HG03039 (cell line): ENCODE results near the gene PPID.
A peak's percentile ranks its signal among the peaks of the same experiment; 100 is the strongest.
"Not testable (repeated sequence)": the region's sequence is repeated elsewhere in the genome, so short reads cannot be mapped to it uniquely, and the experiment has no call there.

Source experiments
- ATAC-seq: cut with Tn5 transposase; IDR thresholded peaks from one replicate; pipeline ENCODE4 v1.9.1; 2021; ENCODE audit warnings: mild to moderate bottlenecking, moderate library complexity; ENCODE audit not compliant: unreplicated experiment

The PPID gene

DNA sequence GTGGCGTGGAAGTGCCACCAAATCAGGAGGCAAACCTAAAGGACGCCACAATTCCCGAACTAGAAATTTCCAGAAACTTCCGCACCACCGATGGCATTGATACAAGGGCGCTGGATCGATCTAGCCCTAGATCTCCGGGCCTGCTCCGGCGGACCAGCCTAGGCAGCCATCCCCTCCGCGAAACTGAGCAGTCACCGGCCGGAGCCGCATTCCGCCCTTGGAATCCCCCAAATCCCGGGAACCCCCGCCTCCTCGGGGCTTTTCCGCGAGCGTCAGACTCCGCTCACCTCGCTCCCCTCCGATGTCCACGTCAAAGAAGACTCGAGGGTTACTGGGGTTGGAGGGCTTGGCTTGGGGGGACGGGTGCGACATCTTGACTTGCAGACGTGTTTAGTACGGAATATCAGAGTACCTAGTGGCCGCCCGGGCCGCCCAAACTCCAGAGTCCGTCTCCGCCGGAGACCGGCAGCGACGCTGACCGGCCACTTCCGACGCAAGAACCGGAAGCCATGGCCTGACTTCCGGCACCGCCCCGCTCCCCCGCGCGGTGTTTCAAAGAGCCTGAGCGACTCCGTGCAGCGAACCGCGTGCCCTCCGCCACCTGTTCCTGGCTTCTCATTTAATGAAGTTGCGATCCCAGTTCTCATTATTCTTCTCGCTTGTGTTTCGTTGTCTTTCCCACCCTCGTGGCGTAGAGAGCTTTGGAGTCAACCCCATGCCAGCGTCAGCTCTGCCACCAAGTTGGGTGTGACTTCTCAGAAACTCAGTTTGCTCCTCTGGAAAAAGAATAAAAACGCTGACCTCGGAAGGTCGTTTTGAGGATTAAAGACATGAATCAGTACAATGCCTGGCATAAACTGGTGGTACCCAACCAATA lies at the start of gene PPID:
Gene PPID, minus strand, starts transcription at position 480 of the 877 bp plus-strand sequence. Its CDS starts 108 bp downstream, at position 372.
- peak; percentile 97 for ATAC-seq

DNA sequence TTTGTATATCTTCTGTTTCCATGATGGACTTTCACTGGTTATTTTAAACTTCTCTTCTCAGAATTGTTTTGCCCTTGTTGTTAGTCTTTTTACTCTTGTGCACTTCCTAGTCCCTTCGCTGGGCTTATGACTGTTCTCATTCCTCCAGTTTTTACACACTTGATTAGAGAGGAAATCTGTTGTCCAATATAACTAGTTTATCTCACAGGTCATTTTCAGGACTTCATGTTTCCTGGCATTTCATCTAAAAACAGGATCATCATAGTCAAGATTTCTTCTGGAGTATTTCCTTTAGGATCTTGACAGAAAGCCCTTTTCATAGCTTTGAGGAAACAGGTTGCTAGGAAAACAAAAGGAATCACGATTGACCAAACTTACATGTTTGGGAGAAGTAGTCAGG lies 48.6 kb upstream of the PPID start:
- no peak for ATAC-seq

DNA sequence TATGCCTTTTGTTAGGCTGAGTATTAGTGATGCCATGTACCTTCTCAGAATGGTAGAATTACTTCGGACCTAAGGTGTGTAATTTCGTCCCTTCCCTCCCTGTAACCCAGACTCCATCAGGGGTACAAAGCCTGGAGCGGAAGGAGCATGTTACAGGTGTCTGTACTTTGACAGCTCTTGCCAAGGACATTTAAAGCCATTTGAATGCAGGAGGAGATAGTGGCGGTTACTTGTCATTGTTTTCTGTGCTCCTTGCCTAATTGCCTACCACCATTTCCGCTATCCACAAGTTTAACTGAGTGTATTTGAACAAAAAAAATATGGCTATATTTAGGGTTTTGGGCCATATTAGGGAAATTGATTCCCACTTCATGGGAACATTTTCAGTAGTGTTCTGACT lies 47.5 kb upstream of the PPID start:
- no peak for ATAC-seq

DNA sequence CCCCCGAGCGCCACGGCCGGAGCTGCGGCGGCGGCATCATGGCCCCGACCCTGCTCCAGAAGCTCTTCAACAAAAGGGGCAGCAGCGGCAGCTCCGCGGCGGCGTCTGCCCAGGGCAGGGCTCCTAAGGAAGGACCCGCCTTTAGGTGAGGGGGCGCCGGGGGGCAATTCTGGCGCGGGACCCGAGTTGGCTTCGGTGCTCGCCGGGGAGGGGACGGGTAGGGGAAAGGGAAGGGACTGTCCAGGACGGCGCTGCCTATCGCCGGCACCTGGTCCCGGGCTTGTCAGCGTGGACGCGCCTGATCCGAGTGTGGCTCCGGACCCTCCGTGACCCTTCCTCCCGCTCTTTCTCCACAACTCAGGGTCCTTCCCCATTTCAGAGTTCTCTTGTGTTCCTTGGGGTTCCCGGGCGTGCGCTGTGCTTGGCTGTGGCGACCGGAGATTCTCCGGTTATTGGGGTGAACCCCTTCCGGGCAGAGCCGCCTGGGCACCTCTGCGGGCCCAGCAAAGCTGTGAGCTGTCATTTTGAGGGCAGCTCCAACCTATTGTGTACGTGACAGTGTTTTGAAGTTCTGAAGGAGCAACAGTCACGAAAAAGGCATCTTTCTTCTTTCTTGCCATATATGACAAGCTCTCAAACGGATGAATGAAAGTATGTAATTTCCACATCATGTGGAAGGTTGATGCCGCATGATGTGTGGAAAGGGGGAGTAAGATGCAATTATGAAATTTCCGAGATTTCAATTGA lies 46.2 kb upstream of the PPID start:
- ATAC-seq: peak; percentile 22

DNA sequence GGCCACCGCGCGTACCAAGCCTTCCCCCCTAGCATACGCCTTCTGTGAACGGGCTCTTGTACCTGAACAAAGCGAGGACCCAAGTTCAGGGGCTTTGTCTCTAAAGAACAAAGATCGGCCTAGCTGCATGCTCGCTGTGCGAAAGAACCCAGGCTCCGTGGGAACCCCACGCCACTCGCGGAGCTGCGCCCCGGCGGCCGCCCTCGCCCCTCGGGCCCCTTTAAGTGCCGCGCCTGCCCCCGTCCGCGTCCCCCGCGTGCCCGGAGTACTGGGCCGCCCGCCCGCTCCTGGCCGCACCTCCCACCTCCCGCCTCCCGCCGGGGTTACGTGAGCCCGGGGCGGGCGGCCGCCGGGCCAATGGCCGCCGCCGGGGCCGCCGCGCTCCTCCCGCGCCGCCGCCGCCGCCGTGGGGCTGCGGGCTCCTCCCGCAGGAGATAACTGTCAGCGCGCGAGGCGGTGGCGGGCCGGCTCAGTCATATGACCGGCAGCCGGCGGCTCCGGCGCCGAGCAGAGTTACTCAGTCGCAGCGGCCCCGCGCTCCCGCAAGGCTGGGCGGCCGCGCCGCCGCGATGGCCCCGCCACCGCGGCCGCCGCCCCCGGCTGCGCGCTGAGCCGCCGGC lies 45.5 kb upstream of the PPID start, which contains the start of gene FNIP2:
Gene FNIP2, plus strand, starts transcription at position 472 of the 620 bp plus-strand sequence. CDS start 187 bp downstream, outside the sequence.
- peak; percentile 87 for ATAC-seq

DNA sequence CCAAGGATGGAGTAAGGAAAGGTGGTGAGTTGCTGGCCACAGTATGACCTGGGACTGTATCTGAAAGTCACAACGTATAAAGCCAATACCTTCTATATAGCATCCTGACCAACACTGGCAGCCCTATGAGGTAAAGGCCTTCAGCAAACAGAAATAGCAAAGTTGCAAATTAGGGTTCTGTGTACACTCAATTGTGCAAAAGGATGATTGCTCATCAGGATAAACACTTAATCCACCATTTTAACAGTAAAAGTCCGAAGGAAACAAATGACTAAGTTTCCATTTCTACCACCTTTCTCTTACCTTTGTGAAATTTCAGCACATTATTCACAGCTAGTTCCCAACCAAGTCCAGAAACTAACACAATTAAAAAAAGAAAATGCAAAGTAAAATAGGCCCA lies 44.3 kb upstream of the PPID start:
- ATAC-seq: no peak

DNA sequence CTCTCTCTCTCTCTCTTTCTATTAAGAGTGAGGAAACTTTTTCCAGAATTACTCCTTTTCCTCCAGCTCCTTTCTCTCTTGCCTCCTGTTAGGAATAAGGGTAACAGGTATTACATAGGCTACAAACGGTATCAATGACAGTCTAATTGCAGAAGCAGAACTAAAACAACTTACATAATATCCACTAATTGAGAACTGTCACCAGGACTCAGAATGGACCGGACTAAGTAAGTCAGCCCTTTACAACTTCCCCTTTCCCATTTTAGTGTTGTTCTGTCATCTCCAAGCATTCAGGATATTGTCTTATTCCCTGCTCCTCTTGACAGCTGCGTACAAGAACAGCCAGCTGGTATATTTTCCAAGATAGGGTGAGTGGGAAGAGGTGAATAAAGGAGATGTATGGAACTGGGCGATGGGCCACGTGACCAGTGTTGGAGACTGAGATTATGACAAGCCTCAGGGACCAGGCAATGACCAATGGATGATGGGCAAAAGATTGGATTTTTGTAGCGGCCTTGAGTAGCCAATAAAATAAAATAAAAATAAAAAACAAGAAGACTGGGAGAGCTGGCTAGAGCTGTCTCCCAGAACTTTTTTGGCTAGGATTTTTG lies 43.3 kb upstream of the PPID start:
- ATAC-seq: no peak

DNA sequence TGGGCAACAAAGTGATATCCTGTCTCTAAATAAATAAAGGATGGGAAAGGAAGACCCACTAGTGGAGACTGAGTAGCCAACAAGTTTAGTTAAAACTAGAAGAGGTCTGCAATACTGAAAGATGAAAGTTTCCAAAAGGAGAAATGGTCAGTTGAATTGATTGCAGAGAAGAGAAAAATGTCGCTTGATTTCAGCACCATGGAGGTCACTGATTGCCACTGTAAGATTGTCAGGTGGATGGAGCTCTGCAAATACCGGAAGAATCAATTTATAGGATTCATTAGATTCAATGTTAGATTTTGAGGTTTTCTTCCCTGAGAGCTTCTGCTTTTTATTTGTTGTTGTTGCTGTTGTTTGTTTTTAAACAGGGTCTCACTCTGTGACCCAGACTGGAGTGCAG lies 40.3 kb upstream of the PPID start:
- no peak for ATAC-seq

DNA sequence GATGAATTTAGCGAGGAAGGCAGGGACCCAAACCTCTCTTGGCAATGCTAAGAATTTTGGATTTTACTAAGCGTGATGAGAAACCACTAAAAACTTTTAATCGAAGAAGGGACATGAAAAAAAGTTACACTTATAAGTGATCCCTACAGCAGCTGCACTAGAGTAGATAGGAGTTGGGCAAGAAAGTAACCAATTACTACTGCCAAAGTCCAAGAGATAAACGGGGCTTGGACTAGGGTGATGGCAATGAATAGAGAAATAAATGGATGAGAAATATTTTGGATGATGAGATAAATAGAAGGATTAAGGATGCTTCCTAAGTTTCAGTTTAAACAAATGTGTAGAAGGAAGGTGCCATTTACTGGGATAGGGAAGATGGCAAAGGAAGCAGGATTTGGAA lies 39.4 kb upstream of the PPID start:
- no peak for ATAC-seq

DNA sequence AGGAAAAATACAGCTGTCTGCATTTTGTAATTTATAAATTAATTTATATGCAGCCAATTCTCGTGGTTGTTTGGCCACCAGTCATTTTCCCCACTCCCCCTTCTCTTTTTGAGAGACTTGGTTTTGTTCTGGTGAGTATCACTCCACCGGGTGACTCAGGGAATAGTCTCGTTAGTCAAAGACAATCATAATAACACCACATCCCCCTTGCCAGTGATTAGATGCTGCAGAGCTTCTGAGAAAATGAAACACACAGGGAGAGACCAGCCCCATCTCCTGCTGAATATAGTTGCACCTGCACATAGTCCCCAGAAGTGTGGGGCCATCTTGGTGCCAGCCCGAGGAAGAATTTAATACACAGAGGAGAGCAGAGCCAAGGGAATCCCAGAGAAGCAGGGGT lies 37.7 kb upstream of the PPID start:
- no peak for ATAC-seq

DNA sequence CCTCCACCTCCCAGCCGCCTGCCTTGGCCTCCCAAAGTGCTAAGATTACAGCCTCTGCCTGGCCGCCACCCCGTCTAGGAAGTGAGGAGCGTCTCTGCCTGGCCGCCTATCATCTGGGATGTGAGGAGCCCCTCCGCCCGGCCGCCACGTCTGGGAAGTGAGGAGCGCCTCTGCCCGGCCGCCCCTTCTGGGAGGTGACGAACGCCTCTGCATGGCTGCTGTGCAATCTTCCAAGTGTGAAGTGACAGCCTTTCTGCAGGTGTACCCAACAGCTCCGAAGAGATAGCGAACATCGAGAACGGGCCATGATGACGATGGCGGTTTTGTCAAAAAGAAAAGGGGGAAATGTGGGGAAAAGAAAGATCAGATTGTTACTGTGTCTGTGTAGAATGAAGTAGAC lies 36.3 kb upstream of the PPID start:
- ATAC-seq: not testable (repeated sequence)

DNA sequence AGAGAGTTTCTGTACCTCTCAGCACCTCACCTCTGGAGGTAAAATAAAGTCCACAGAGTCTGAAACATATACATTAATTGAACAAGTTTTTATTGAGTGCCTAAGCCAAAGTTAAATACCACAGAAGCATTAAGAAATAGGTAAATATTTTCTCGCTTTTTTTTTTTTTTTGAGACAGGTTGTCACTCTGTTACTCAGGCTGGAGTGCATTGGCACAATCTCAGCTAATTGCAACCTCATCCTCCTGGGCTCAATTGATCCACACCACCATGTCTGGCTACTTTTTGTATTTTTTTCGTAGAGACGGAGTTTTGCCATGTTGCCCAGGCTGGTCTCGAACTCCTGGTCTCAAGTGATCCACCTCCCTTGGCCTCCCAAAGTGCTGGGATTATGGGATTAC lies 35.5 kb upstream of the PPID start:
- no peak for ATAC-seq

DNA sequence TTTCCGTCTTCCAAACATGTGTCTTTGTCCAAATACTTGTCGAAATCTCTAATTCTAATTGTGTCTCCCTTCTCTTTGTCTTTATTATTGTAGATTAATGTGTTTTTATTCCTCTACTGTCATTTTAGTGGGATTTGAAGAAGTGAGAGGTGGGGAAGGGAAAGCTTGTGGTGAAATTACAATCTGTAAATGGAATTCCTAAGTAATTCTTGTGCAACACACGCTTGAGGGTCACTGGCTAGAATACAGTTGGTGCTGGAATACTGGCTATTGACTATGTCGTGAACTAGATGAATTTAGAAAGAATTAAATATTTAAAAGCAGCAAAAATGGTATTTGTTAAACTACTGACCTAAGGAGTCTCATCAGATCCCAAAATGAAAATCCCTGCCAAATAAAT lies 34.9 kb upstream of the PPID start:
- ATAC-seq: no peak

DNA sequence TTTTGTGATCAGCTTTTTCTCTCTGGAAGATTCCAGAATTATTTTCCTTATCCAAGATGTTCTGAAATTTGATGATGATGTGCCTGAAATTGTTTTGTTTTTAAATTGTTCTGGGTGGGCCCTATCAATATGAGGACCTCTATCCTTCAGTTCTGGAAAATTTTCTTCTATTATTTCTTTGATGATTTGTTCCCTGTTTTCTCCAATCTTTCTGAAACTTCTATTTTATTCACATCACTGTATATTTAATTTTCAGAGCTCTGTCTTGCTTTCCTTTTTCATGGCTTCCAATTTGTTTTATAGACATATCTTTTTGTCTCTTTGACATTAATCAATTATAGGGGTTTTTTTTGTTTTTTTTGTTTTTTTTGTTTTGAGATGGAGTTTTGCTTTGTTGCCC lies 33.4 kb upstream of the PPID start:
- no peak for ATAC-seq

DNA sequence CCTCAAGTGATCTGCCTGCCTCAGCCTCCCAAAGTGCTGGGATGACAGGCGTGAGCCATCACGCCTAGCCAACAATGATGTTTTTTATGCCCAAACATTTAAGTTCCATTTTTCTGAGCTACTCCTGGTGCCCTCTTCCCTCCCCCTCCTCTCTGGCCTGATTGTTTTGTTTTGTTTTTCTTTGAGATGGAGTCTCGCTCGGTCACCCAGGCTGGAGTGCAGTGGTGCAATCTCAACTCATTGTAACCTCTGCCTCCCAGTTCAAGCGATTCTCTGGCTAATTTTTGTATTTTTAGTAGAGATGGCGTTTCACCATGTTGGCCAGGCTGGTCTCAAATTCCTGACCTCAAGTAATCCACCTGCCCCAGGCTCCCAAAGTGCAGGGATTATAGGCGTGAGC lies 32.6 kb upstream of the PPID start:
- ATAC-seq: not testable (repeated sequence)

DNA sequence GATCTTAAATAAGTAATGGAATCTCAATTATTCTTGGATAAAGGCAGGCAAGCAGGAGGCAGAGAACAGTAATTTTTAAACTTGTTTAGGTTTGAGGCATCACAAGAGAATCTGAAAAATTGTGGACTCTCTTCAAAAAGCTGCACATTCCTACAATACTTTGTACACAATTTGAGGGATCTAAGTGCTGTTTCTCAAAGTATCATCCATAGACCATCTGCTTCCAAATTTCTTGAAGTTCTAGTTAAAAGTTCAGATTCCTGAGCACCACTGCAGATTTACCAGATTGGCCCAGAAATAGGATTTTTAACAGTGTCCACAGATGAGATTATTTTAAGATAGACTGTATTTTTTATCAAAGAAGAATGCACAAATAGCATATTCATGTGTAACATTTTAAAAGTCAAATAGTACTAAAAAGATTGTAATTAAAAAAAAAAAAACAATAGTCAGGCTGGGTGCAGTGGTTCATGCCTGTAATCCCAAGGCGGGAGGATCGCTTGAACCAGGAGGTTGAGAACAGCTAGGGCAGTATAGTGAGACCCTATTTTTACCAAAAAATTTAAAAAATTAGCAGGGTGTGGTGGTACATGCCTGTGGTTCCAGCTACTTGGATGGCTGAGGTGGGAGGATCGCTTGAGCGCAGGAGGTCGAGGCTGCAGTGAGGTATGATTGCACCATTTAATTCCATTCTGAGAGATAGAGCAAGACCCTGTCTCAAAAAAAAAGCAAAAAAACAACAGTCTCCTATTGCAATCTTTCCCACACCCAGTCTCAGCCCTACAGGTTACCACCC lies 31.4 kb upstream of the PPID start:
- no peak for ATAC-seq

DNA sequence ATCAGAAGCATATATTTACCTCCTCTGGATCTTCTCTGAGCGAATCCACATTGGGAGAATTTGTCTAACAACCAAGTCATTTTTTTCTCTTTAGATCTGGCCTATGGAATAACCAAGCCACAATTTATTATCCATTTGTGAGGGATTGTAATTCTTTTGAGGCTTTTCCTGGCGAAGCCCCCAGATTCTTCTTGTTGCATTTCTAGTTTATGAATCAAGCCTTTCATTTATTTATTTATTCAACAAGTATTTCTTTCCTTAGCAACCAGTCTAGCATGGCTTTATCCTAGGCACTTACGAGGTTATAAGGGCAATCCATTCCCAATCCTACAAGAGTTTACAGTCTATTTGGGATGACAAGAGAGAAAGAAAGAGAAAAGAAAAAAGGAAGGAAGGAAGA lies 27.2 kb upstream of the PPID start:
- no peak for ATAC-seq

DNA sequence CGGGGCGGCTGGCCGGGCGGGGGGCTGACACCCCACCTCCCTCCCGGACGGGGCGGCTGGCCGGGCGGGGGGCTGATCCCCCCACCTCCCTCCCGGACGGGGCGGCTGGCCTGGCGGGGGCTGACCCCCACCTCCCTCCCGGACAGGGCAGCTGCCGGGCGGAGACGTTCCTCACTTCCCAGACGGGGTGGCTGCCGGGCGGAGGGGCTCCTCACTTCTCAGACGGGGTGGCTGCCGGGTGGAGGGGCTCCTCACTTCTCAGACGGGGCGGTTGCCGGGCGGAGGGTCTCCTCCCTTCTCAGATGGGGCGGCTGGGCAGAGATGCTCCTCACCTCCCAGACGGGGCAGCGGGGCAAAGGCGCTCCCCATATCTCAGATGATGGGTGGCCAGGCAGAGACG lies 23.3 kb upstream of the PPID start:
- ATAC-seq: not testable (repeated sequence)

DNA sequence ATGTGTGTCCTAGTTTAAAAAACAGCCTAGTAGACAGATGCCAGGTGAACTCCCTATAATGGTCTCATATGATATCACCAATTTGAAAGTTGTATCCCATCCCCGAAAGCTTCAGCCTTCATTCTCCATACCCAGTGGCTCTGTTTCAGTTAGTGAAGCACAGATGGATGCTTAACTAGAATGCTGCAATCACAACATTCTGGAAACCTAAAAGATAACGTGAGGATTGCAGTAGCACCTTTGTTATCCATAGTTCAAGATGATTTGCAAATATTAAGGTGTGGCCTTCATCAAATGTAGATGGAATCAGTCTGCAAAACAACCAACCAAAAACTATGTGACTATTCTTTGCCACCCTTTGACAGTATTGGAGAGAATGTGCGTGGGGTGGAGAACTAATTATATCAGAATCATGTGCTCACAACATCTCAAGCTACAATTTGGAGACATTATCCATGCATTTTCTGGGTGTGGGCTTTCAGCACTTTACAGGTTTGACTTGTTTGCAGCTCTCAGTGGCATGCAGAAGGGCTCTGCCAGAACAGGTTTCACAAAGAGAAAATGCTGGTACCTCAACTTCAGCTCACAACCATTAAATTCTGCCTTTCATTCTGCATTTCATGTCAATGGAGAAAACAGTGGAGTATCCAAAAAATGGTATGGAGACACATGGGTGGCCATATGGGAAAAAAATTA lies 18.3 kb upstream of the PPID start:
- no peak for ATAC-seq

DNA sequence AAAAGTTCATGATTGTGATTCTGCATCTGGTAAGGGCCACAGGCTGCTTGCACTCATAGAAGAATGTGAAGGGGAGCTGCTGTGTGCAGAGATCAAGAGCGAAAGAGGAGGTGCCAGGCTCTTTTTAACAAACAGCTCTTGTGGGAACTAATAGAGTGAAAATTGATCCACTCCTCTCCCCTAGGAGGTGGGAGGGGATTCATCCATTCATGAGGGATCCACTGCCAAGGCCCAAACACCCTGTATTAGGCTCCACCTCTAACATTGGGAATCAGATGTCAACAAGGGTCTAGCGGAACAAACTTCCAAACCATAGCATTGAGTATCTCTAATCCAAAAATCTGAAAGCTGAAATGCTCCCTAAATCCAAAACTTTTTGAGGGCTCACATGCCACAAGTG lies 16.4 kb upstream of the PPID start:
- ATAC-seq: no peak
